Esophagus squamous epithelium (tissue), 5 donors: Measurements from ENCODE around the gene AOPEP. TPM values are rescaled to one million over a fixed set of nuclear protein-coding genes. Genes with fewer than 3 reads are reported as not detected.
A peak's percentile ranks its signal among the peaks of the same experiment; 100 is the strongest.

Experiments used
- DNase-seq: peaks from one replicate; lab custom pipeline; 2025; lab: John Stamatoyannopoulos, UW
- H3K27ac ChIP-seq, 4 donors: fragments of 200-600 bp; sonication (generic); one replicate each; pipeline ENCODE4 v1.5.1; 2016 to 2019; ENCODE audit warnings: mild to moderate bottlenecking in 1 of 4
- H3K27me3 ChIP-seq, 4 donors: fragments of 200-600 bp; sonication (generic); 1 replicate in 3 of 4; 2 replicates in 1 of 4; pipeline versions ENCODE4 v1.5.1 to v1.6.0; 2017 to 2021; ENCODE audit warnings: antibody characterized with exemption in 1 of 4
- H3K36me3 ChIP-seq, 3 donors: fragments of 200-600 bp; sonication (generic); one replicate each; pipeline ENCODE4 v1.5.1; 2016 to 2019
- H3K4me1 ChIP-seq, 3 donors: fragments of 200-600 bp; sonication (generic); one replicate each; pipeline ENCODE4 v1.5.1; 2017 to 2019
- H3K4me3 ChIP-seq, 4 donors: fragments of 200-600 bp; sonication (generic); 1 replicate in 3 of 4; 2 replicates in 1 of 4; pipeline ENCODE4 v1.5.1; 2016 to 2019; ENCODE audit warnings: mild to moderate bottlenecking in 2 of 4, moderate library complexity in 1 of 4
- H3K9me3 ChIP-seq, 3 donors: fragments of 200-600 bp; sonication (generic); one replicate each; pipeline ENCODE4 v1.5.1; 2016 to 2019
- CTCF ChIP-seq, 6 experiments: fragments of 450-650 bp in 4 of 6; fragments of 200-600 bp in 2 of 6; sonication (generic) in 2 of 6; IDR thresholded peaks; one replicate each; pipeline ENCODE4 v1.5.1; 2016 to 2019; ENCODE audit warnings: antibody characterized with exemption in 6 of 6, mild to moderate bottlenecking in 4 of 6, moderate library complexity in 4 of 6
- POLR2A ChIP-seq, 4 donors: fragments of 450-650 bp; IDR thresholded peaks; one replicate each; pipeline ENCODE4 v1.6.1; 2017; ENCODE audit warnings: antibody characterized with exemption in 4 of 4, mild to moderate bottlenecking in 4 of 4, moderate library complexity in 3 of 4
- WGBS, 2 donors: methylation state at CpG; one replicate each; pipeline ENCODE4 v1.1.5; 2018; 5-methylcytosine and 5-hydroxymethylcytosine counted together
- intact Hi-C: fragments of 100-400 bp; cut with DNase I; formaldehyde crosslinking; loops from one replicate; pipeline ENCODE4 v1.15.0; 2022
- total RNA-seq, 4 donors: library from RNA; depleted of rRNA; stranded (reverse); fragments of >200 nt; gene quantifications; one replicate each; pipeline ENCODE4 v1.1.0, GENCODE V29; 2016
- donor health status: DM: yes; HTN: yes; CAD: no.

The AOPEP gene
- total RNA-seq, 4 donors from 2014 or later = 101 to 300 (median 115) TPM

GRCh38 chr9:95058121-95058785, 331.8 kb downstream of the AOPEP start:
- Histone ChIP-seq H3K9me3 (no peaks in the 10 kb centered on the region), H3K36me3 (peaks cover 0 to 47% (median 2%) of the 10 kb centered on the region in 3 donors), H3K4me1 (peaks cover 57 to 100% (median 85%) of the 10 kb centered on the region in 3 donors), H3K27ac (peak overlapping the region; percentile 85 to 97 (median 94)), H3K4me3 (peak overlapping the region; percentile 1 to 80 (median 58)), H3K27me3 (no peaks in the 10 kb centered on the region)
- DNase-seq = no peak
- intact Hi-C loops = no loop called here
- no peak for TF ChIP-seq POLR2A (IDR thresholded peaks at IDR 0.05)
- no peak for TF ChIP-seq CTCF (IDR thresholded peaks at IDR 0.05)
- WGBS, 2 donors = 16 to 26% methylated on average over 3 to 5 of the region's 7 CpGs

DNA sequence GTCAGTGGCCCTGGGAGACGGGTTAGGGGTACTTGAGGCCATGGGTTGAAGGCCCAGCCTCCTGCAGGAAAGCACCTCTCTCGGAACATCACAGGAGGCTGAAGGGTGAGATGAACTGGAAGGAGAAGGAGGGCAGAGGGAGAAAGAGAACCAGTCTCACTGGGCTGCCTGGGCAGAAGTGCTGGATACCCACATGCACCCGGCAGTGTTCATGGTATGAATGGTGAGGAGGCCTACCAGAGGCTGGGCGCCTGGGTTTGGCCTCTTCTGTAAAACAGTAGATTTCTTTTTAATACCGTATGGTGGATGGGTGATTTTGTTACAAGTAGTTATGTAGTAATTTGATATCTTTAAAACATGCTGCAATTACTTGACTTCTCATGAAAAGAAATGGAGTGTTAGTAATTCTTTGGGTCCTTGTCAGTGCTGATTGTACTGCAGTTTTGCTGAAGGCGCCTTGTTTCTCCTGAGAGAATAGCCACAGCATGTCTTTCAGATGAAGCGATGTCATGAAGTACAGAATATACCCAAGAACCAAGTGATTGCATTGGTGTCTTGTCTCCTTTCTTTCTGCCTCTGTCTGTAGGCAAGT, 332.4 kb downstream of the AOPEP start:
- no peak for TF ChIP-seq CTCF (IDR thresholded peaks at IDR 0.05)
- TF ChIP-seq POLR2A (IDR thresholded peaks at IDR 0.05) = peak in 1 of 4 donors; percentile 7
- H3K27me3 ChIP-seq = no peaks in the 10 kb centered on the region
- intact Hi-C loops = no loop called here
- 32 to 33% methylated on average over 7 of the region's 7 CpGs for WGBS, 2 donors
- no peaks in the 10 kb centered on the region for H3K9me3 ChIP-seq
- no peak for DNase-seq
- peak overlapping the region; percentile 85 to 97 (median 94) for H3K27ac ChIP-seq
- H3K4me1 ChIP-seq = peaks cover 60 to 100% (median 90%) of the 10 kb centered on the region in 3 donors
- peak overlapping the region in 3 of 4 donors; percentile 58 to 80 (median 59) for H3K4me3 ChIP-seq
- peaks cover 0 to 53% (median 5%) of the 10 kb centered on the region in 3 donors for H3K36me3 ChIP-seq

- intact Hi-C loops = loop anchor here (10.0 kb wide), 1 partner anchor 45 kb away; no protein-coding TSS in a partner anchor
- H3K4me1 ChIP-seq = peaks cover 69 to 100% (median 95%) of the 10 kb centered on the region in 3 donors
- H3K27me3 ChIP-seq = no peaks in the 10 kb centered on the region
- no peaks in the 10 kb centered on the region for H3K9me3 ChIP-seq
- peaks cover 0 to 65% (median 5%) of the 10 kb centered on the region in 3 donors for H3K36me3 ChIP-seq
- TF ChIP-seq POLR2A (IDR thresholded peaks at IDR 0.05) (no peak), CTCF (IDR thresholded peaks at IDR 0.05) (no peak)
- peak overlapping the region in 1 of 4 donors; percentile 80 for H3K4me3 ChIP-seq
- WGBS, 2 donors = 23 to 32% methylated on average over 5 of the region's 5 CpGs
- peak overlapping the region; percentile 85 to 97 (median 94) for H3K27ac ChIP-seq
- DNase-seq = no peak
These were observed 333.7 kb downstream of the AOPEP start for GRCh38 chr9:95060234-95060633.

DNA sequence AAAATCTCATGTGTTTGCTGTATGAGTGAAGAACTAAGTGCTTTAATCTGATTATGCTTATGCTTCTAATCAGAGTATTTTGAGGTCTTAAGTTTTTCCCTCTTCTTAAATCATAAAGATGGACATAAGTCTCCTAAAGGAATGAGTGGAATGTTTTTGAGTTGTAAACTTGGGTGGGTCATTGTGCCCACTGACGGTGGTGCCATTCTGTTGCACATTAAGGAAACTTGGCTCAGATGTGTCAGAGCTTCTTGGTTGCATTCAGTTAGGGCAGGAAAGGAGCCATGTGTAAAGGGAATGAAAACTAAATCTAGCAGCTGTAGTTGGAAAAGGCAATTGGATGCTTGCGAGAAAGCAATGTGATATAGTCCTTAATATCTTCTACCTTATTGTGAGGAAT, 334.4 kb downstream of the AOPEP start:
- TF ChIP-seq CTCF (IDR thresholded peaks at IDR 0.05) (no peak), POLR2A (IDR thresholded peaks at IDR 0.05) (no peak)
- Histone ChIP-seq H3K4me1 (peaks cover 71 to 100% (median 96%) of the 10 kb centered on the region in 3 donors), H3K36me3 (peaks cover 0 to 71% (median 5%) of the 10 kb centered on the region in 3 donors), H3K4me3 (peak overlapping the region in 1 of 4 donors; percentile 80), H3K27me3 (no peaks in the 10 kb centered on the region), H3K9me3 (no peaks in the 10 kb centered on the region), H3K27ac (peak overlapping the region; percentile 85 to 97 (median 94))
- intact Hi-C loops = loop anchor here (10.0 kb wide), 1 partner anchor 46 kb away; no protein-coding TSS in a partner anchor
- 38 to 44% methylated on average over 2 of the region's 2 CpGs for WGBS, 2 donors
- no peak for DNase-seq
